Measurements from ENCODE around the gene EYS. TPM values are rescaled to one million over a fixed set of nuclear protein-coding genes. Genes with fewer than 3 reads are reported as not detected.

Gene EYS
- polyA plus RNA-seq, 3 donors = 0.21 to 0.90 (median 0.22) TPM

DNA sequence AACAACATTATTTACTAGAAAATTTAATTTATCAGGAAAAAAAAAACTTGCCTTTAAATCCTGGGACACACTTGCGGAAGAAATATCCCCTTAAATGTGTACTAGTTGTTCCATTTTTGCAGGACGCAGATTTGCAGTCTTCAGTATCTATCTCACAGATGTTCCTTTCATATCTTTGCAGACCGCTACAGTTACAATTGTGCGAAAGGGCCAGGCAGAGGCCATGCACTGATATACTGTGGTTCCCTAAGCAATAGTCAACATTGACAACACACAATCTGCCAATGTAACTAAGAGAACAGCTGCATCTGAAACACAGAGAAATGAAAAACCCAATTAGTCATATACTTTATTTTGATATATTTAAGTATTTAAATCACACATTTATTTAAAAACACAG is 411.2 kb downstream of the EYS start:
- no peak overlapping the region for H3K27ac ChIP-seq (ENCODE audit: low read depth, low read length)
- WGBS, 3 donors = 70 to 76% (median 70%) methylated on average over 4 of the region's 4 CpGs

DNA sequence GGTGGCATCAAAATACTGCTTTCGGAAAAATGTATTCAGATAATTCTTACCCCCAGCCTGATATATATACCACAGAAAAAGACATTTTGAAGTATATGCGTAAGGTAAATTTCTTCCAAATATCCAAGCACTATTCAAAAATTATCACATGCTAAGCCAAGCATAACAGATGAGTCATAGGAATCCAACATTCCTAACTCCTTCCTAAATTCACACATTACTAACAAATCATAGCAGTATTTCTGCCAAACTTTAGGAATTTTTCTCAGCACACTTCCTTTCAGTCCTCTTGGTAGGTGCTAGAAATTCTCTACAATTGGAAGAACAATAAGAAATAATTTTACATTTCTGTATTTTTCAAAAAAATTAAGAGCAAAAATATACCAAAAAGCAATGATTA is 417.5 kb downstream of the EYS start:
- WGBS, 3 donors = 84 to 96% (median 85%) methylated on average over 2 of the region's 2 CpGs
- H3K27ac ChIP-seq (ENCODE audit: low read depth, low read length) = no peak overlapping the region

DNA sequence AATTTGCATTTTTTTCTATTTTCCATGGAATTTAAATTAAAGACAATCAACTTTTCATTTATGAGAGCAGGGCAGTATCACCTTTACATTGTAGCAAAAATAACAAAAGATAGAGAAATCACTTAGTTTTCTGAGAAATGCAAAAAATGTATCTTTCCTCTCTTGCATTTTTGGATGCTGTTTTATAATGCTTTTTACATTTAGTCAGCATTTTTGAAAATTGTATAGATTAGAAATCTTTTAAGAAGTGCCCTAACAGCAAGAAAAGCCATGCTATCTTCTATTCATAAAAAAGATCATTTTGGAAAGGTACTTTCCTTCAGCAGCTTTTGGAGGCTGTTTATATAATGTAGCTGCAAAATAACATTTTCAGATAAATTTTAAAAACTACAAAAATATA is 421.8 kb downstream of the EYS start:
- H3K27ac ChIP-seq (ENCODE audit: low read depth, low read length) = no peak overlapping the region

DNA sequence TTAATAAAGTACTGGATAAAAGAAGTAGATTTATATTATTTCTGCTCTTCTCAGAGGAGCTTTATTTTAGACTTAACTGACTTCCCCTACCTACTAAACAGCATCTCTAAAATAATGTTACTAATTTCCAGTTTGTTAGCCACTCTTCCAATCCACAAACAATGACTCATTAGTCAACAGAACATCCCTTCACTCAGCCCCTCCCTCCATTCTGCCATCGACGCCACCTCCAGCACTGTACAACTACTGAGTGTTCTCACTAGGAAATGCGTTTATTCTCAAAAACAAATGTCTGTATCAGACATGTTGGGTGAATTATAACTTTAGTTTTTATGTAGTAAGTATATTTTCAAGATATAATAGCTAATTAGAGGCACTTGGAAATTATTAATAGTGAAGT is 427.0 kb downstream of the EYS start:
- H3K27ac ChIP-seq (ENCODE audit: low read depth, low read length) = no peak overlapping the region
- 84 to 90% (median 88%) methylated on average over 3 of the region's 3 CpGs for WGBS, 3 donors

DNA sequence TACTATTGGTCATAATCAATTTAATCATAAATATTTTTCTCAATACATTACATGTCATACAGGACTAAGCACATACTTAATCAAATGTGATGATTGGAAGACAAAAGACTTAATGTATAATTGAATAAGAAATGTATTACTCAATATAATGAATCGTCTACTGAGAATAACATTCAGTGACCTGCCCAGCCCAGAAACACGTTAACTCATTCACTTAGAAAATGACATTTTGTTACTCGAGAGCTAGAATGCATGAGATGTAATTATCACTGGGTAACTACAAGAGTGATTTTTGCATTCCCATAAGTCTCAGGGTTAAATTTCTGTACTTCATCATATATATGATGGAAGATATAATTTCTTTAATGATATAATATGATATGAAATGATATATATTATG is 444.8 kb downstream of the EYS start:
- no peak overlapping the region for H3K27ac ChIP-seq (ENCODE audit: low read depth, low read length)
- 78 to 83% (median 82%) methylated on average over 3 of the region's 3 CpGs for WGBS, 3 donors

DNA sequence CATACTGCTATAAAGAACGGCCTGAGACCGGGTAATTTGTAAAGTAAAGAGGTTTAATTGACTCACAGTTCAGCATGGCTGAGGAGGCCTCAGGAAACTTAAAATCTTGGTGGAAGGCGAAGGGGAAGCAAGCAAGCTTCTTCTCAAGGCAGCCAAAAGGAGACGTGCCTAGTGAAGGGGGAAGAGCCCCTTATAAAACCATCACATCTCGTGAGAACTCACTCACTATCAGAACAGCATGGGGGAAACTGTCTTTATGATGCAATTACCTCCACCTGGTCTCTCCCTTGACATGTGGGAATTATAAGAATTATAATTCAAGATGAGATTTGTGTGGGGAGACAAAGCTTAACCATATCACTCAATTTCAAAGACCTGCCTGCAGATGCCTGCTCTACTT is 447.0 kb downstream of the EYS start:
- no peak overlapping the region for H3K27ac ChIP-seq (ENCODE audit: low read depth, low read length)
- WGBS, 3 donors = 86 to 88% (median 88%) methylated on average over 5 of the region's 5 CpGs

DNA sequence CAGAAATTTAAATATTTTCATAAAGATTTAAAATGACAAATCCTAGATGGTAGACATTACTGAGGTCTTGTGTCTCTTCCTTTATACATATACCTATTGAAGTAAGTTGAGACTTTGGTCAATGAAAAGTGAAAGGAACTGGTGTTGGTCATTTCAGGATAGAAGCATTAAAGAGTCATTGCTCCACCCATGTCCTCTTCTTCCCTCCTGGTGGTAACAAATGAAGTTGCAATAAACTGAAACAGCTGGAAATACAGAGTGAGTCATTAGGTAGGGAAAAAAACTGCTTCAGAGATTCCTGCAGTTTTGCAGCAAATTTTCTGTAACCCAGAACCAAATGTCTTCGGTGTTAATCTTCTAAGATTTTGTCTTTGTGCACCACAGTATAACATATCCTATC is 448.0 kb downstream of the EYS start:
- 91 to 92% (median 92%) methylated on average over 1 of the region's 1 CpG for WGBS, 3 donors
- no peak overlapping the region for H3K27ac ChIP-seq (ENCODE audit: low read depth, low read length)

DNA sequence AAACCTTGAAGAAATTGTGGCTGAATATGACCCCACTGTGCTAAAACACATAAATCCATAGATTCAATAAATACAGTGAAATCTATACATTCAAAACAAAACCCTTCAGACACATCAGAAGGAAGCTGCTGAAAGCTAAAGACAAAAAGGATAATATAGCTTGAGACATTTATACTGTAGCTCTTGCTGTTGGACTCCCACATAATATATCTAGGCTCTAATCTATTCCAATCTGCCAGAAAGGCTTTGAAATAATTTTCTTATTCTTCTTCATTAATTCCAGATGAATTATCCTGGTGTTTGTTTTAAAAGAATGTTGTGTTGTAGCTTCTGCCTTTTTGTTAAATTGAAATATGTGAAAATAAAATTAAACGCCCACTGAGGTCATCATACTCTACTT is 454.0 kb downstream of the EYS start:
- 66 to 76% (median 71%) methylated on average over 1 of the region's 1 CpG for WGBS, 3 donors

DNA sequence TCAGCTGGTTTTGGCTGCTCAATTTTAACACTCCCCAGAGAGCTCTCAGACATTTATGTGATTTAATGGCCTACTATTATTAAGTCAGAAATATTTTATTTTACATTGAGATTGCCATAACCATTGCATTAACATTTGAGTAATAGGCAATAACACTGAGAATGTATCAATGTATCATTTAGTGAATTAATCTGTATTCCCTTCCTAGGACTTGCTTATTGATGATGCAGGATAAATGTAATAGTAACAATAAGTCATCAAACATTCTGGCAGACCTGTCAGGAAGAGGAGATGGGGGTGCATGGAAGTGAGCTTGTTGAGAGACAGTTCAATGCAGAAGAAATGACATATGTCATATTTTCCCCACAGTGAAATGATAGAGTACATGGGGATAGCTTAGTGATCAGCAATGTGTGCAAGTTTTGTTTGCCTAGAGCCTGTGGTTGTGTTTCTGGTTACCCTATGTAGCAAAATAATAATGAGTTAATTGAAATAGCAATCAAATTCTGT is 458.9 kb downstream of the EYS start:
- H3K27ac ChIP-seq (ENCODE audit: low read depth, low read length) = no peak overlapping the region

More for the DNA sequence above, 454.0 kb downstream of the EYS start:
- no peak overlapping the region for H3K27ac ChIP-seq (ENCODE audit: low read depth, low read length)

DNA sequence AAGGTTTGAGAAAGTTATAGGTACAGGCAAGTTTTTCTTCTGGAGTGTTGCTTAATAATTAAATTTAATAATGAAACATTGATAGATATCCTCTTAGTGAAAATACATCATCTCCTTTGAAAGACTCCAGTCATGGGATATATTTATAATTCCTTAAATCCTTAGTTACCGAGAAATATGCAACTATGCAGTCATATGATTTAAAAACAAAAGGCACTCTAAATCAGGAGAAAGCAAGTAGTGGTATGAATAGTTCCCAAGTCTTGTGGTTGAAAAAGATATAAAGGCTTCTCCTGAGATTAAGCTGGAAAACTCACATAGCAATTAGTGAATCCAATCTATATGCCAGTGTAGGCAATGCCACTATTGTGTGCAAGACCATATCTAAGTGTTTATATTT is 475.4 kb downstream of the EYS start:
- 59 to 82% (median 62%) methylated on average over 1 of the region's 1 CpG for WGBS, 3 donors
- H3K27ac ChIP-seq (ENCODE audit: low read depth, low read length) = no peak overlapping the region

DNA sequence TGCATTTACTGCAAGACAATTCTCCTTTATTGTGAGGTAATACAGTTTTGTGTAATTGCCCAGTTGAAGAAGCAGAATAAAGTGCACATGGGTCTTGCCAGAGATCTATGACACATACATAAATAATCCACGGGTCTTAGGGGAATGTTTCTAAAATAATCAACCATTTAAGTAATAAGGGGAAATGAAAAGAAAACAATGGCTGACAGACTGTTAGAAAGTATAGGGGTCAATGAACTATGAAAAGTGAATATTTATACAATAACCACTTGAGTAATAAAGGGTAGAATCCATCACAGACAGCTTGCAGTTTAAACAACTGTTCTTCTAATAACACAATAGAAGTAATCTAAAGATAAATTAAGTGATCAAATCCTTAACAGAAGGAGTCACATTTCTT is 477.2 kb downstream of the EYS start:
- H3K27ac ChIP-seq (ENCODE audit: low read depth, low read length) = no peak overlapping the region
- 0 to 28% (median 6%) methylated on average over 1 of the region's 1 CpG for WGBS, 3 donors

DNA sequence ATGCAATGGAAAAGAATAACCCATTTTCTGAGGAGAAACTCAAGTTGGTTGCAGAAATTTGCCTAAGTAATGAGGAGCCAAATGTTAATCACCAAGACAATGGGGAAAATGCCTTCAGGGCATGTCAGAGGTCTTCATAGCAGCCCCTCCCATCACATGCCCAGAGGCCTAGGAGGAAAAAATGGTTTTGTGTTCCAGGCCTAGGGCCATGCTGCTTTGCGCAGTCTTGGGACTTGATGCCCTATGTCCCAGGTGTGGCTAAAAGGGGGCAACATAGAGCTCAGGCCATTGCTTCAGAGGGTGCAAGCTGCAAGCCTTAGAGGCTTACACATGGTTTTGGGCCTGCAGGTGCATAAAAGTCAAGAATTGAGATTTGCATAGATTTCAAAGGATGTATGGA is 485.9 kb downstream of the EYS start:
- 85 to 98% (median 96%) methylated on average over 1 of the region's 1 CpG for WGBS, 3 donors
- H3K27ac ChIP-seq (ENCODE audit: low read depth, low read length) = no peak overlapping the region

DNA sequence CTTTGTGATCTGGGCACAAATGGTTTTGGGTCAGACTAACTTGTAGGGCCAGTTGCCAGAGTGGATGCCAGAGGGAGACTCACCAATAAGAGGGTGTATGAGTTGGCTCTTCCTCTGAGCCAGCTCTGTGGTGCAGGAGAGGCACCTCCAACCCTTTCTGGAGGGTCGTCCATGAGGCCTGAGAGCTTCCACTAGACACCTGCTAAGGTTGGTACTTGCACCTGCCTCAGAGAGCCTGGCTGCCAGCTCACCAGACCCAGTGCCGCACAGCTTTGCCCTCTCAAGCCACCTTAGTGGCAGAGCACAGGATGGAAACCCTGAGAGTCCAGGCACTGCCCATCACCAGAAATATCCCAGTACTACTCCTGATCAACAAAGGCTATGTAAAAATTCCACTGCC is 504.3 kb downstream of the EYS start:
- H3K27ac ChIP-seq (ENCODE audit: low read depth, low read length) = no peak overlapping the region
- 79 to 100% (median 88%) methylated on average over 2 of the region's 2 CpGs for WGBS, 3 donors

DNA sequence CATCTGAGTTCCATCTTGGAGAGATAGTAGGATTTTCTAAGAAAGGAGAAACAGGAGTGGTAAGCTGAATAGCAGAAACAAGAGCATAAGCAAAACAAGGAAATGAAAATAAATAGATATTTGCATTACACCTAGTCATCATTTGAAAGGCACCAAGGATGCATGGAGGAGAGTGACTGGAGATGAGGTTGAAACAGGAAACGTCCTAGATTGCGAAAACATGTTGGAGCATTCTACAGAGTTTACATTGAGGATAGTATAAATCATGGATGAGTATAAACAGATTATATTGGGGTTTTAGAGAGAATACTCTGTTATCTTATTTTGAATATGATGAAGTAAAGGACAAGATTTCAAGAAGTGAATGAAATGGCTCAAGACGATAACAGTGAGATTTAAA is 507.3 kb downstream of the EYS start:
- no peak overlapping the region for H3K27ac ChIP-seq (ENCODE audit: low read depth, low read length)
- 64 to 73% (median 70%) methylated on average over 3 of the region's 3 CpGs for WGBS, 3 donors

DNA sequence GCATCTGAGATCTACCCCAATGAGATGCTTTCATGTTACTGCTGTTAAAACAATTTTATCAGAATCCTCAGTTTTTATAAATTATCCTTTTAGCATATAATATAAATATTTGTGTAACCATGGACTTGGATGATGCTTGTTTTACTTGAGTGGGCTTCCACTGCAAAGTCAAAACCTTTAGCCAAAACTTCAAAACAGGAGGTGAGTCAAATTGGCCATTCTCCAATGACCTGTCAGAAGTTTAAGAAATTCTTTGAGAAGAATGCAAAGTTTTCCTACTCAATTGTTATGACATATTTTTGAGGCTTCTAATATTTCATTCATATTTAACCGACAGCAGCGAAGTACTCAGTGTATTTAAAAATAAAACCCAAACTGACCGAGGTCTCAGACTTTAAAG is 507.9 kb downstream of the EYS start:
- no peak overlapping the region for H3K27ac ChIP-seq (ENCODE audit: low read depth, low read length)
- 76 to 88% (median 87%) methylated on average over 3 of the region's 3 CpGs for WGBS, 3 donors

DNA sequence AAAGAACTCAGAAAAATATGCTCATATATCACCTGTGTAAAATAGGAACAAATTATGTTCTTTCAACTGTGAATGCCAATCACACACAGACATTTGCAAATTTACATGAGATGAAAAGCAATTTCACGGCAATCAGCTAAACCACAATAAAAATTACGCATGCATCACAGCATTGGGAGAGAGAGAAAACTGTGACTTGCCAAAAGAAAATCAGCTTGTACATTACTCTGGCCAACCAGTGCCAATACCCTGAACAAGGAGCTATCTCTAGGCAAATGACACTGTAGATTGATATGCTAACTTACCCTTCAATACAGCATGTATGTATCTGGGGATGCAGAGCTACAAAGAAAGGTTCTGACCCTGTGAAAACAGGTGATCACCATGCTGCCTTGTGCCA is 515.6 kb downstream of the EYS start:
- H3K27ac ChIP-seq (ENCODE audit: low read depth, low read length) = no peak overlapping the region
- 89 to 96% (median 95%) methylated on average over 2 of the region's 2 CpGs for WGBS, 3 donors

DNA sequence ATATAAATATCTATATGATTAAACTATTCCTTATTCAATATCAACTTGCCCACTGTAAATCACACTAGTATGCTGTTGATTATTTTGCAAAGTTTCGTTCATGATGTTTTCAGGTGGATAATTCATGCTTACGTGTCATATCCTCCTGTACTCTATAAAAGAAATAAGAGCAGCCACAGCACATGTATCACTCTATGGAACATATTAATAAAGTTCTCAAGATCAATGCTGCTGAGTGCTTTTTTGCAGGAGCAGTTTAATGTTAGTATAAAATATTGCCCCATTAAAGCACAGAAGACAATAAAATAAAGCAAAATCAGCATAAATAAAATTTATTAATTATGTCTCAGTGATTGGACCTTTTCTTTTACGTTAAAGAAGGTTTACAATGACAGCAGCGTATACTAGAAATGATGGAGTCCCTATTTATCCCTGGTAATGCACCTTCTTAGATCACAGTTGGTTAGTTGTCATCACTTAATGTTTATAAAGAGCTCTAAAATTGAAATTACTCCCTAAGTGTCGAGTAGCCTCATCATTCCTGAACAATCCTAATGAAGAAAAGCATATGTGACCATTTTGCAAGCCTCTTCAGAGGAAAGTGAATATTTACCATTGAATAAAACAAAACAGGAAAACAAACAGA is 517.7 kb downstream of the EYS start:
- 75 to 83% (median 75%) methylated on average over 5 of the region's 5 CpGs for WGBS, 3 donors
- H3K27ac ChIP-seq (ENCODE audit: low read depth, low read length) = no peak overlapping the region

DNA sequence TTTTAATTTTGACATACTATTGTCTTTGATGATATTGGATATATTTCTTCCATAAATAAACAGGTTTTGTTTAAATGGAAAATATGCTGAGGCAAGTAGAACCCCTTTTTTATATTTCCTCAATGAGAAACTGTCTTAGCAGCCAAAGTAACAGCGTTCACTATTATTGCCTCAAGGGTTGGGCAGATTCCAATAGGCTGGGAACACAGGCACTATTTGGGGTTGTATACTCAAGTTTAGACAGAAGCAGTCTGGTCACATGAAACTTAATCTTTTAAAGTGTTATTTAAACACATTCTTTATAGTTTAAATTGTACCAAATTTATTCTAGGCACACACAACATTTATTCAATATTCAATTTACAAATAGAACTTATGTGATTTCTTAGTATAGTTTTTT is 520.2 kb downstream of the EYS start:
- WGBS, 3 donors = 65 to 77% (median 70%) methylated on average over 1 of the region's 1 CpG

DNA sequence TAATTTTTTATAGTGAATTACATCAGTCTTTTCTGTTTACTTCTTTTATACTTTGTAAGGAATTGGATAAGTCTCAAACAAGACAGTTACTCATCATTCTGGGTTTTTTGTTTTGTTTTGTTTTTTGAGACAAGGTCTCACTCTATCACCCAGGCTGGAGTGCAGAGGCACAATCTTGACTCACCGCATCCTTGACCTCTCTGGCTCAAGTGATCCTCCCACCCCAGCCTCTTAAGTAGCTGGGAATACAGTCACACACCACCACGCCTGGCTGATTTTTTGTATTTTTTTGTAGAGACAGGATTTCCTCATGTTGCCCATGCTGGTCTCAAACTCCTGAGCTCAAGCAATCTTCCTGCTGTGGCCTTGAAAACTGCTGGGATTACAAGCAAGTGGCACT is 524.3 kb downstream of the EYS start:
- WGBS, 3 donors = 70 to 73% (median 73%) methylated on average over 2 of the region's 2 CpGs
- H3K27ac ChIP-seq (ENCODE audit: low read depth, low read length) = no peak overlapping the region

More for the DNA sequence above, 520.2 kb downstream of the EYS start:
- no peak overlapping the region for H3K27ac ChIP-seq (ENCODE audit: low read depth, low read length)

DNA sequence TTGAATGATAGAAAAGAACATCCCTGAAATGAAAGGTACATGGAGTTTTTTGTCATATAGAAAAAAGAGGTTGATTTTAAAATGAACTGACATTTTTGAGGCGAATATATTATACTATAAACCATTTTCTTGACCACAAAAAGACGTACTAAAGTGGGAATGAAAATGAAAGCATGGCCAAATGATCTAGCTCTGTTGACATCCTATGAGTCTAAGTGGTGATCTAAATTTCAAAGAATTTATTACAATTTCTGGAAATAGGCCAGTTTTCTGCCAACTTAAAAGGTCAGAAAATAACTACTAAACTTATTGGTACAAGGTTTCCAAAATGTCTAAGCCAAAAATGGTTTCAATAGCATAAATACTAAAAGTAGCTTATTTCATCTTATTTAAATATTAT is 536.8 kb downstream of the EYS start:
- no peak overlapping the region for H3K27ac ChIP-seq (ENCODE audit: low read depth, low read length)
- WGBS, 3 donors = 51 to 86% (median 64%) methylated on average over 2 of the region's 2 CpGs

DNA sequence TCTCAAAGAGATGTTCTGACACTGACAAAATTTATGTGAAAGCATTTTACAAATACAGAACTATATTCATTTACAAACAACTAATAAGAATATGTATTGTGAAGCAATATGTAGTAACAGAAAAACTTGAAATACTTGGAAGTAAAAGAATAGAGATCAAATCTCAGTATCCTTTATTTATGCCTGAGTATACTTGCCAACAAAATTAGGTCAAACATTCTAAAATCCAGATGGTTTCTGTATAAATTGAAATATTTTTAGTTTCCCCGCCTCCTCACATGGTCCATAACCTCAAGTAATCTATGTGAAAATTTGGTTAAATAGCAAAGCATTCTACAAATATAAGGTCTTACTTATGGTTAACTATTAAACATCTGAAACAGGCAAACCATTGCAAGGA is 545.4 kb downstream of the EYS start:
- H3K27ac ChIP-seq (ENCODE audit: low read depth, low read length) = no peak overlapping the region
- 39 to 72% (median 41%) methylated on average over 1 of the region's 1 CpG for WGBS, 3 donors

Measured in adipose tissue (tissue), 3 donors.